ENCODE measurements around the gene SMPD2. TPM values are rescaled to one million over a fixed set of nuclear protein-coding genes. Genes with fewer than 3 reads are reported as not detected.

The SMPD2 gene
- total and polyA plus RNA-seq, 2 experiments from 2014 or later: 5.6 to 10.9 TPM

- TF ChIP-seq EZH2 (IDR thresholded peaks at IDR 0.05; ENCODE audit: low read depth, unreplicated experiment) (no peak), CREB1 (CRISPR knock-in tag; IDR thresholded peaks at IDR 0.05; ENCODE audit: low read depth) (no peak), JUNB (IDR thresholded peaks at IDR 0.05; ENCODE audit: unreplicated experiment) (no peak), REST (IDR thresholded peaks at IDR 0.05; ENCODE audit: unreplicated experiment) (no peak)
Observed at GRCh38 chr6:109466212-109466923, 25.8 kb downstream of the SMPD2 start (continued).

DNA sequence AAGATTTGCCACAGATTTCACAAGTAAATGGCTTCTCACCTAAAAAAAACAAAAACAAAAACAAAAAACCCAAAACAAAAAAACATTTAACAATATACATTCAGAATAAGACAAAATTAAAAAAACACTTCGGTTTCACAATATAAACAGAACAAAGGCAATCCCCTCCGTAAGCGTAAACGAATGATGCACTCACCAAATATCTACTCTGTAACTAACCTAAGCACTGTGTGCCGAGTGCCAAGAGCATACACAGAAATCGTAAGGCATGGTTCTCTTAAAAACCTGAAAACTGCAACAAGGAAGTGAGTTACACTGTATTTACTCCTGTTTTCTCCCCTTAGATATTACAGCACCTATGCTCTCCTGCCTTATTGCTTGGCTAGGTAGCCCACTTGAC lies 27.2 kb downstream of the SMPD2 start:
- Mint-ChIP-seq H3K36me3 (ENCODE audit: low read depth) (peaks cover 97% of the 10 kb centered on the region), H3K9me3 (no peaks in the 10 kb centered on the region), H3K4me1 (no peaks in the 10 kb centered on the region), H3K27ac (no peak overlapping the region), H3K27me3 (ENCODE audit: insufficient read depth, low read depth, poor library complexity) (no peaks in the 10 kb centered on the region), H3K4me3 (no peak overlapping the region)
- ATAC-seq (no peak), DNase-seq (ENCODE audit: low spot score) (no peak)
- peaks cover 21% of the 10 kb centered on the region for H3K79me2 ChIP-seq (replicated peaks; ENCODE audit: insufficient read depth)
- no peaks in the 10 kb centered on the region for H3K27me3 ChIP-seq (ENCODE audit: insufficient read depth)
- no peaks in the 10 kb centered on the region for H3K9me2 ChIP-seq (ENCODE audit: insufficient read depth)
- no peak overlapping the region for H3K4me3 ChIP-seq
- peaks cover 58% of the 10 kb centered on the region for H3K36me3 ChIP-seq (ENCODE audit: insufficient read depth)
- no peak overlapping the region for H2AFZ ChIP-seq
- H4K20me1 ChIP-seq (replicated peaks; ENCODE audit: insufficient read depth): peaks cover 17% of the 10 kb centered on the region; the same call in 1 of the 2 replicates
- no peaks in the 10 kb centered on the region for H3K4me1 ChIP-seq (ENCODE audit: insufficient read depth)
- no peak overlapping the region for H3K4me2 ChIP-seq
- H3F3A ChIP-seq (replicated peaks; ENCODE audit: low read depth): no peaks in the 10 kb centered on the region
- no peak overlapping the region; the same call in 1 of the 2 replicates for H3K27ac ChIP-seq (ENCODE audit: low read depth)
- TF ChIP-seq NANOG (IDR thresholded peaks at IDR 0.05; ENCODE audit: borderline replicate concordance): no peak
- no peak for TF ChIP-seq CREB1 (CRISPR knock-in tag; IDR thresholded peaks at IDR 0.05; ENCODE audit: low read depth)
- TF ChIP-seq CTCF (conservative IDR thresholded peaks at IDR 0.05; ENCODE audit: low read depth in 2 of 2): no peak
- TF ChIP-seq EZH2phosphoT487 (IDR thresholded peaks at IDR 0.05; ENCODE audit: unreplicated experiment): no peak
- TF ChIP-seq JUNB (IDR thresholded peaks at IDR 0.05; ENCODE audit: unreplicated experiment): no peak
- no peak for TF ChIP-seq ZNF462 (CRISPR knock-in tag; IDR thresholded peaks at IDR 0.05)
- no peak for TF ChIP-seq EZH2 (IDR thresholded peaks at IDR 0.05; ENCODE audit: low read depth, unreplicated experiment)
- no peak for TF ChIP-seq REST (IDR thresholded peaks at IDR 0.05; ENCODE audit: unreplicated experiment)

All from GM23338 (cell line).